PC-3 (cell line): ENCODE data around the gene CALB2.

Experiments used
- CTCF ChIP-seq: fragments of 300-600 bp; sonication (generic); conservative IDR thresholded peaks from 2 replicates; pipeline ENCODE4 v1.5.1; 2017; ENCODE audit warnings: antibody characterized with exemption, low read depth, mild to moderate bottlenecking, low read length
- EZH2phosphoT487 ChIP-seq: fragments of 300-600 bp; sonication (generic); IDR thresholded peaks from 2 replicates; pipeline ENCODE4 v1.6.1; 2018; ENCODE audit warnings: mild to moderate bottlenecking, antibody characterized with exemption, low read length, borderline replicate concordance

- TF ChIP-seq CTCF (no peak), EZH2phosphoT487 (no peak)
These were observed 41.5 kb downstream of the CALB2 start for GRCh38 chr16:71399801-71400563.
